Renal cortex interstitium (tissue), 11 donors: ENCODE measurements around the gene CTBP2. TPM values are rescaled to one million over a fixed set of nuclear protein-coding genes. Genes with fewer than 3 reads are reported as not detected.

Experiments
- DNase-seq, 11 donors: peaks; one replicate each; pipeline ENCODE4 v3.0.0-alpha.2; 2013; ENCODE audit warnings: low read depth in 9 of 11, low spot score in 4 of 11; ENCODE audit errors: extremely low read depth in 1 of 11
- polyA plus RNA-seq, 3 donors: library from polyadenylated mRNA; unstranded; fragments of 120-200 nt; gene quantifications; one replicate each; pipeline ENCODE4 v1.2.1, GENCODE V29; 2013; ENCODE audit not compliant: insufficient read length in 3 of 3

Gene CTBP2
- polyA plus RNA-seq, 3 donors: 89.2 to 101 (median 93.0) TPM

DNA sequence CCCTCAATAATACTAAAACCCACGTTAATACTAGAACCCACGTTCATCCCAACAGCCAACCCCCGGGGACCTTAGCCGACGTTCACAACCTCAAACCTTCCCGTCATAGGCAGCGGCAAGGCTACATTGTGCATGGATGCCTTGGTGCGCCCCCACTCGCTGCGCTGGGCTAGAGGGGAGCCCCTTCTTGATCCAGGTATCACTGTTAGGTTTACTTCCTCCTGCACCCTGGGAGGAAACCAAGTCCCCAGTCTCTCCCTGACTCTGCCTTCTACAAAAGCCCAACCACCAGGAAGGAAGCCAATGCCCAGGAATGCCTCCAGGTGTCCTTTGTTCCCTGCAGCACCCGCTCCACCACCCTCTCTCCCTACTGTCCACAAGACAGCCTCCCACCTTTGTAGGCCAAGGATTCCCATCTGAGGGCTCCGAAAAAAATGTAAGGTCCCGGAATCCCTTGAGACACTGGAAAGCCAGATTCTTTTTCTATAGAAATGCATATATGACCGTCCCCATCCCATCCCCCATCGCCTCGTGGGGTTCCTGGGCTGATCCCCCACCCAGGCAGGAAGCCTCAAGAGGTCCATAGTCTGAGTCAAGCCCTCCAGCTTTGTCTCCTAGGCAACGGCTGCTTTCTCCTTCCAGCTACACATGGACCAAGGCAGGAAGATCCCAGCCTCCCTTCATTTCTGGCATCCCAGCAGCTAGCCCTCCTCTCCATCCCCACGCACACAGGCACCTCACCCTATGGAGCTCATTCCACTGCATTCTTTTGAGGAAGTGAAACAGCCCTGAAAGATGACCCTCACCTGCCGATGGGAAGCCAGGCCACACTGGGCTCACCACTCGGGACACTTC is 25.2 kb downstream of the CTBP2 start:
- DNase-seq: no peak

DNA sequence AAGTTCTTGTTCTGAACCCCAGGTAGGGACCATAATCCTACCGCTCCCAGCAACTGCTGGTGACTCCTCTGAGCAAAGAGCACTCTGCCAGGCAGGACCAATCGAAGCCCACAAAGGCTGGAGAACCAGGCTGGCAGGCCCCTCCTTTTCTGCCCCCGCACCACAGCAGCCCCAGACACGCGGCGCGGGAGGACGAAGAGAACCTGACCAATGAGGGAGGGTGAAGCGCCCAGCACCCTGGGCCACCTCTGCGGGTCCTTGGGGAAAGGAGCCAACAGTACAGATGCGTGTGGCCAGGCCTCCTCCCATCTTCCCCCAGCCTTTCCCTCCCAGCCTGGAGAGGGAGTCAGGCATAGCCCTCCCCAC is 25.9 kb downstream of the CTBP2 start:
- DNase-seq: no peak

DNA sequence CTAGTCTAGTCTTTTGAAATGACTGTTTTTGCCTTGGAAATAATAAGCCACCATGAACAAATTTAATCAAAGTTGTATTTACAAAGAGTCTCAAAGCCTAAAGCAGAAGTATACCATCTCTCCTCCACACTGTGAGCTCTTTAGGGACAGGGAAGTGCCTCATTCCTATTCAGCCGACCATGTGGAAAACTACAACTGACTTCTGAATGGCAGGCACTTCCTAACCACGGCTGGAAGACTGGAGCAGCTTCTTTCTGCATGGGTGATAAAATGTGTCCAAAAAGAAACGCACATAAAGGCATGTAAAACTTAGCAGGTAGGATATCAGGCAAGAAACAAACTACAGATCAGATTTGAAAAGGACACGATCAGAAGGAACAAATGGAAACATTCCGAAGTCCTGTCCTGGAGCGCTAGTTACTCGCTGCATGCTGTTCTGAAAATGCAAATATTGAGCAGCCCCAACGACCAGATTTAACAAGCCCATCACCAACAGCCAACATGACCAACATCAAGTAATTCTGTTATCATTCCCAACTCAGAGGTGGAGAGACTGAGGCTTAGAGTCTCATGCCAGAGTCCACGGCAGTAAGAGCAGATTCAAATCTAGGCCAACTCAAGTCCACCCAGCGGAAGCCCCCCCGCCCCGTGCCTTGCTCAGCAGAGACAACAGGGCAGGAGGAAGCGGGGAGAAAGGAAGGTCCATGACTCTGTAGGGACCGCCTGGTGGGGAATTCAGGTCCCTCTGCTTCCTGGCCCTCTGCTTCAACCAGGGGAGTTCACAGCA is 26.5 kb downstream of the CTBP2 start:
- no peak for DNase-seq

DNA sequence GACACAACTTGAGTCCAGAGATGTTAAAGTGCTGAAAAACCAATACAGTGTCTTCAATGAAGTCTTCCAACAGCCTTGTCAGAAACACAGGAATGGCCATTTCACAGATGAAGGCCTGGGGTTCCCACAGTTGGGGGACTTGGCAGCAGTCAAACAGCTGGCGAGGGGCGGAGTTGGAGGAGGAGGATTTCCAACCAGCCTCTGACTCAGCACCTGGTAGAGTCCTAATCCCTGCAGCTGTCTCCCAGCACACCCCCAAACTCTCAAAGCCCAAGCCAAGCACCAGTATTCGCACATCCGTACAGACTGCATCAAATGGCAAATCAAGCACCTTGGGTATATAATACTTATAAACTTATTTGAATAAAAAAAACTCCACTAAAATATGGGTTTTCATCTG is 28.0 kb downstream of the CTBP2 start:
- DNase-seq: no peak

DNA sequence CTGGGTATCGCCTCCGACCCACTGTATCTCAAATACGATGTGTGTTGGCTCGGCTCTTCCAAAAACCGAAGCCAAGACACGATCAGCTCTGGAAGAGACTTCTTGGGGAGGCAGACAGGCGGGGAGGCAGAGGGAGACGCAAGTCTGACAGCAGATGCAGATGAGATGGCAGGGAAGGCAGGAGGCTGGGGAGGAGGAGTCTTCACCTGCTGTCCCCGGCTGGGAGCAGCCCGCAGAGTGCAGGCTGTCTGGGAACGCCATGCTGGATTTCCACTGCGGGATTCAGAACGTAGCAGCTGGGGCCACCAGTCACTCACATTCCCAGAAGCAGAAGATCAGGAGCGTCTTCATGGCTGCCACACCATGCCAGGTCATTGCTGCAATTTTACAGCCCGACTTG is 29.4 kb downstream of the CTBP2 start:
- DNase-seq: no peak

DNA sequence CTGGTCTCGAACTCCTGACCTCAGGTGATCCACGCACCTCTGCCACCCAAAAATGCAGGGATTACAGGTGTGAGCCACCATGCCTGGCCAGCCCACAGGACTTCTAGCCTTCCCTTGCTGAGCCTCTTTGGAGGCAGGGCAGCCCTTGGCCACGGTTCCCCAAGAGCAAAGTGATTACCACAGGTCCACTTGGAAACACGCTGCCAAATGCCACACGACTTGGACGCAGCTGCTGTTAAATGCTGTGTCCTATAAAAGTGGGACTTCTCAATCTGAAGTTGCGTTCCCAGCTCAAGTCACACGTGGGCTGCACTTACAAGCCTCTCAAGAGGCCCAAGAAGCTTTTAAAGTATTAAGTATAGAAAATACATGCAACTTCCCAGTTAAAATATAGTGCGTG is 30.1 kb downstream of the CTBP2 start:
- DNase-seq: no peak

DNA sequence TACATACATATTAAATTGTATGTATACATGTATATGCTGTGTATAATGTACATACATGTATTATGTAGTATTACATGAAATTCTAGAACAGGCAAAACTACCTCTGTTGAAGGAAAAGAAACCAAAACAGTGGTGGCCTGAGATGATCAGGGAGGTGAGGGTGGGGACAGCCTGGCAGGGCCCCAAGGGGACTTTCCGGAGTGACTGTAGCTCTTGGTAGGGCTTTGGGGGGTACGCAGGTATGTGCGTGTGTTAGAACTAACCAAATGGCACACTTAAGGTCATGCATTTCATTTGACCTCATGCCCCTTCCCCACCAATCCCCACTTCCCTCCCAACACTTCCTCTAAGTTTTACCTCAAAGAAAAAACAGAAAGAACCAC is 31.3 kb downstream of the CTBP2 start:
- no peak for DNase-seq

DNA sequence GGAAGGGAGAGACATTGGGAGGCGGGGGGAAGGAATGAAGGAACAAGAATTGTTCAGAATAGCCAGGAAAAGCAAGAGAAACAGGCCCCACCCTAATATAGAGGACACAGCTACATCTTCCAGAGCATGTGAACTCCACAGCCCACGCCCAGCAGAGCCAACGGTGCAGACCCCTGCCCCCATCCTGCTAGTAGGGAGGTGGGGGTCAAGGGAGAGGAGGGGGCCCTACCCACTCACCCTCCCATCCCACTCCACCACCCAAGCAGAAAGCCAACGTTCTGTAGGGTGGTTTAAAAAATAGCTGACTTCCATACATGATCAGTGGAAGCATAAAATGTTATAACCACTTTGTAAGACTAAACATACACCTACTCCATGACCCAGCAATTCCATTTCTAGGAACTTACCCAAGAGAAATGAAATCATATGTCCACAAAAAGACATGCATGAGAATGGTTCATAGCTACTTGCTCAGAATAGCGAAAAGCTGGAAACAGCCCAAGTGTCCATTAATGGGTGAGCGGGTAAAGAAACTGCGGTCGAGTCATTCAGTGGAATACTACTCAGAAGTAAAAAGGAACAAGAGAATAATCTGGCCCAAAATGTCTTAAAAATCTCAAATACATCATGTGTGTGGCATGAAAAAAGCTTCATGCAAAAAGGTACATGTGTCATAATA is 31.8 kb downstream of the CTBP2 start:
- no peak for DNase-seq

DNA sequence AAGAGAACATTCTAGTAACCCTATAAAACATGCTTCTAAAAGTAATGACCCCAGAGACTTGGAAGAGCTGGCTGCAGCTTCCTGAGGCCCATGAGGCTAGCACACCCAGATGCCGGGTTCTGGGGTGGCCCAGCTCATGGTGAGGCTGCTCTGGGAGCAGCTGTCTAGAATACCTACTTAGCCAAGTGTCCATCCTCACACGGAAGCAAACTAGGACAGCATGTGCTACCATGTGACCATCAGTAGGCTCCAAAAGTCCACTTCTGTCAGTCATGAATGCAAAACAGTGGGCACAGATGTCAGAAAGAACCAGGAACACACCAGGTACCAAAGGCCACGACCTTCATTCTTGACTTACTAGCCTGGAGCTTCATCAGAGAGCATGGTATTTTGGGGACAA is 32.4 kb downstream of the CTBP2 start:
- DNase-seq: no peak

DNA sequence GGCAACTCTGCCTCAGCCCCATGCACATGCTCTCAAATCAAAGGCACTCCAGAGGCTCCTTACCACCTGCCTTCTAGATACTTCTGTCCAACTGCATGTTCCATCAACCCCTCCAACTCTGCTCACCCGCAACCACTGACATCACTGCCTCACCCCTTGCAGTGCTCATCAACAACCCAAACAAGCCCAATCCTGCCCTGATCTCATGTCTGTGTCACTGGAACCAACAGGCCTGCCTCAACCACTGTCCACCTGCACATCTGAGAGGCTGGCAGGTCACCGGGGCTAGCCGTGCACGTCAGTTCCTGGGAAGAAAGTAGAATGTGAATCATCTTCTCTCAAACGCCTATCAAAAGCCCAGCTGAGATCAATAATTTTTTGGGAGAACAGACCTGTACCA is 33.3 kb downstream of the CTBP2 start:
- DNase-seq: no peak

DNA sequence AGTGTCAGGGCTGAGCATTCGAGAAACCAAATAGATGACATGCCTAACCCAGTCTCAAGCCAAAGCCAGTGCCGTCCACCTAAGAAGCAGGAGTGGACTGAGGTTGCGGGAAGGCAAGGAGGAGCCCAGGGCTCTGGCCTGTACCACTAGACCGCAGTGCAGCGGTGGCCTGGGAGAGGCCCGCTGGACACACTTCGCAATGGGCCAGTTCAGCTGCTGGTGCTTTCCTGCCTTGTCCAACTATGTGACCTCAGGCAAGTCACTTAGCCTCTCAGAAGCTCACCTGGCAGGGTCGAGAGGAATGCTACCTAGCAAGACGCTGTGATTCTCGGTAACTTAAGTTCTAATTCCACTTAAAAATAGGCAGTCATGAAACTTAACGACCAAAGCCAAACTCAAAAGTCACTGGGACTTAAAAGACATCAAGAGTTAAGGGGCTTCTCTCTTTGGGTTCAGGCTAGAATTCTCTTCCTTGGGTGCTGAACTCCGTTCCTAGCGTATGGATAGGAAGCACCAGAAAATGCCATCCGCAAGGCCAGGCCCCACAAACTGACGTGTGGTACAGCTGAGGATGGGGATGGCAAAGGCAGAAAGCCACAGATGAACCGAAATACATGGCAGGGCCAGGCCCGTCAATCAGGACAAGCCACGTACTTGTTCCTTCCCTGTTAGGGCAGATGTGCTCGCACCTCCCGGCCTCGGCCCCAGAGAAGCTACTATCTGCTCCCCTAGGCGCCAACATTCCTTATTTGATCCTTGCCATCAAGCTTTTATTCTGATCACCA is 34.2 kb downstream of the CTBP2 start:
- no peak for DNase-seq

DNA sequence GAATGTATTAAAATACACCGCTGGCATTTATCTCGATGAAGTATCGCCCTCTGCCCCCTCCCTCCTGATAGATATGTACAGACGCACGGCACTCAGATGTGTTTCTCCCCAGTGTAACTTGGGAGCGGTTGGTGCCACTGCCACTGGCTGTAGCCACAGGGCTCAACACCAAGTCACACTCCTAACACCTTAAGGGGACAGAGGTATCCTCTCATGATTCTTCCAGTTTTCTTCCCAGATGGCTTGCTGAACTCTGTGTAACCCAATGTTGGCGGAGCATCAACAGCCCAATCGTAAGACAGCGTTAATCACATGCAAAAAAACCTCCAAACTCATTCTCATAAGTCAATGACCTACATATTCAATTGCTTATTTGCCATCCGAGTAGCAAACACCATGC is 35.5 kb downstream of the CTBP2 start:
- DNase-seq: no peak

DNA sequence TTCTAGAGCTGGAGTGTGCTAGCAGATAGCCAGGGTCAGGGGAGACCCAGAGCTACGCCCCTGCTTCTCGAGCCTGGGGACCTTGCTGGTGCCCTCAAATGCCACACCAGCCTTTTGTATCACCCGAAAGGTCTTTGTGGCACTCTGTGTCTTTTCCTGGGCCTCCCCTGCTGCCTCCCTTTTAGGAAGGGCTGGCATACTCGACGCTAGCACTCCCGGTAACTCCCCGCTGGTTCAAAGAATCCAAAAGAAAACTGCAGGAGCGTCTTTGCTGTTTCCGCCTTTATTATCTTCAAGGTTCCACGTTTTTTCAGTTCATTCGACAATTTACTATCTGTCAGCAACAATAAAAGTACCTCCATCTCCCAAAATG is 36.3 kb downstream of the CTBP2 start:
- no peak for DNase-seq

DNA sequence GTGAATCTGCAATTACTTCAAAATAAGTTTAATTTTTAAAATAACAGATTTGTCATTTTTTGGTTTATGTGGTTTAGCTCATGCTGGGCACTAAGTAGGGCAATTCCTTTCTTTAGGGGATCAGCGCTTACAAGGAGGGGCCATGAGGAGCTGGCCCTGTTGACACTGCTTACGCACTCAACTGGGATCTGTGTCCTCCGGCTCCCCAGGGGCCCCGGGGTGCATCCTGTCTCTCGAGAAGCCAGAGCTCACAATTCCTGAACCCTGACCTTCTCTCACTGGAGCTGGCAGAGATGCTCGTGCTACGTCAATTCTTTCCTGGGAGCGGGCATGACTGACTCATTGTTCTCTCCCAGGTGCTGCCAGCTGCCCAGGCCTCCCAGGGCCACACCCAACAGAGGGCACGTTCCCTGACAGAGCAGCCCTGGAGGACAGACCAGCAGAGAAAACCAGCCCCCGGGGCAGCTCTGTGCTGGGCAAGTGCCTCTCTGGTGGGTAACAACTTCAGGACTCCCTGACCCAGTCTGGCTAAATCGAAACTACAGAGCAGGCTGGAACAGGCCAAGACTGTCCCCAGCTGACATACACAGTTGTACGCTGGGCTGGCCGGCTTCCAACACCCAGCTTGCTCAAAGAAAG is 36.8 kb downstream of the CTBP2 start:
- peak in 5 of 11 donors; percentile 26 to 53 (median 47) for DNase-seq

DNA sequence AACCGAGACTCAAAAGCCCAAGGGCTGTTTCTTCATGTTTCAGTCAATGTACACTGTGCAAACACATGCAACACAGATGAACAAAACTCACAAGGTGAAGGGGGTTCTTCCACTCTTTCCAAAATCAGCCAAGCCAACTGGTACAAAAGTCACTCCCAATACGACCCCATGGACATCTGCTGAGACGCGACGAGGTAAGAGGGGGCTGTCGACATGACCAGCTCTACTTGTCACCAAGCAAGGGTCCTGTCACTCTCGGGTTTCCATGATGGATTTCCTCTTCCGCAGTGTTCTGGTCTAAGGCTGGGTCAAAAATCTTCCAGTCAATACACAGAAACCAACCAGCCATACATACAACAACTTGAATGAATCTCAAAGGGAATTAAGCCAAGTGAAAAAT is 37.8 kb downstream of the CTBP2 start:
- DNase-seq: no peak

DNA sequence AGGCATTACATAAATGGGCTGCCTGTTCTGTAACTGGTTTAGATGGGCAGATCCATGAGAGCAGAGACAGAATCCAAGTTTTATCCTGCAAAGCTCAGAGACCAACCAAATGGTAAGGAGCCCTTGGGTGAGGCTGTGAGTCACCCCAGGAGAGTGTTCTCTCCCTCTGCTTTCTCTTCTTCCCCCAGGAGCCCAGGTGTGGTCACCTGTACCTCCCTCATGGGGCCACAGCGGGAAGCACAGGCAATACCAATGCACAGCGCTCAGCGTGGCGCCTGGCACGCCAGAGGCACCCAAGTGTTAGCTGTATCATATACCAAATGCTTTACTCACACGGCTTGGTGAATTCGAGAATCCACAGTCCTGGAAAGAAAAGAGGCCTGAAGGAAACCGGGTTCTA is 39.4 kb downstream of the CTBP2 start:
- no peak for DNase-seq

DNA sequence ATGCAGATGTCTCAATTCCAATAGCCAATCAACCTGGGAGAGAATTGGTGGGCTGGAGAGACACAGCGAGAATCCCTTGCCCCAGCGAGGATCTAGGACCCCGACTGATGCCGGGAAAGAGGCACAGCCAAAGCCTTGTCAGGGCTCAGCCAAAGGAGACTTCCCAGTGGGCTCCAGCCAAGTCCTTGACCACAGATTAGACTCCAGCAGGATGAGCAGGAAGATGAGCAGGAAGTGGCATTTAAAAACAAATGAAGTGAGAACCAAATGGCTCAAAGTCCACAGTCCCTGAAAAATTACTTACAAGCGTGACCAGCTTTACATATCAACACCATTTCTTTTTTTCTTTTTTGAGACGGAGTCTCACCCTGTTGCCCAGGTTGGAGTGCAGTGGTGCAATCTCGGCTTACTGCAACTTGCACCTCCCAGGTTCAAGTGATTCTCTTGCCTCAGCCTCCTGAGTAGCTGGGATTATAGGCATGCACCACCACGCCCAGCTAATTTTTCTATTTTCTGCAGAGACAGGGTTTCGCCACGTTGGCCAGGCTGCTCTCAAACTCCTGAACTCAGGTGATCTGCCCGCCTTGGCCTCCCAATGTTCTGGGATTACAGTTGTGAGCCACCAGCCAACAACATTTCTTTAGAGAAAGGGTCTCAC is 40.2 kb downstream of the CTBP2 start:
- DNase-seq: no peak

DNA sequence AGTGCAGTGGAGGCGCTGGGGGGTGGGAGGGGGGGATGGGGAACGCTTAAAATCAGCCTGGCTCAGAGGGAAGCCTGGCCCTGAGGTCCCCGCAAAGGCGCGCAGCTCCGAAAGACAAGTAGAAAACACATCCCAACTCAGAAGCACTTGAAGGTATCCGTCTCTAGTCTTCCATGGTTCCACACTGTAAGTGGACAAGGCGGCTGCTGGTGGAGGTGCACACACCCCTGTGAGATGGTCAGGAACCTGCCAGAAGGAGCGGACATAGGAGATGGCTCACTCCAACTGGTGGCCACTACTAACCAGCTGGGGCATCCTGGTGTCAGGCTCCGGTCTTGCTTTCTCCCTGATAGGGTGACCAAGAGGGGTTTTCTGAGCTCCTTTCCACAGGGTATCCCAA is 41.7 kb downstream of the CTBP2 start:
- DNase-seq: no peak
